ENCODE results near the gene TIMM10B. TPM values are rescaled to one million over a fixed set of nuclear protein-coding genes. Genes with fewer than 3 reads are reported as not detected.

Gene TIMM10B
- total and polyA plus RNA-seq, 2 of the 13 experiments (the other 11 are each of a cell fraction or from before 2014, with no cell fraction given): 34.9 to 39.5 TPM

DNA sequence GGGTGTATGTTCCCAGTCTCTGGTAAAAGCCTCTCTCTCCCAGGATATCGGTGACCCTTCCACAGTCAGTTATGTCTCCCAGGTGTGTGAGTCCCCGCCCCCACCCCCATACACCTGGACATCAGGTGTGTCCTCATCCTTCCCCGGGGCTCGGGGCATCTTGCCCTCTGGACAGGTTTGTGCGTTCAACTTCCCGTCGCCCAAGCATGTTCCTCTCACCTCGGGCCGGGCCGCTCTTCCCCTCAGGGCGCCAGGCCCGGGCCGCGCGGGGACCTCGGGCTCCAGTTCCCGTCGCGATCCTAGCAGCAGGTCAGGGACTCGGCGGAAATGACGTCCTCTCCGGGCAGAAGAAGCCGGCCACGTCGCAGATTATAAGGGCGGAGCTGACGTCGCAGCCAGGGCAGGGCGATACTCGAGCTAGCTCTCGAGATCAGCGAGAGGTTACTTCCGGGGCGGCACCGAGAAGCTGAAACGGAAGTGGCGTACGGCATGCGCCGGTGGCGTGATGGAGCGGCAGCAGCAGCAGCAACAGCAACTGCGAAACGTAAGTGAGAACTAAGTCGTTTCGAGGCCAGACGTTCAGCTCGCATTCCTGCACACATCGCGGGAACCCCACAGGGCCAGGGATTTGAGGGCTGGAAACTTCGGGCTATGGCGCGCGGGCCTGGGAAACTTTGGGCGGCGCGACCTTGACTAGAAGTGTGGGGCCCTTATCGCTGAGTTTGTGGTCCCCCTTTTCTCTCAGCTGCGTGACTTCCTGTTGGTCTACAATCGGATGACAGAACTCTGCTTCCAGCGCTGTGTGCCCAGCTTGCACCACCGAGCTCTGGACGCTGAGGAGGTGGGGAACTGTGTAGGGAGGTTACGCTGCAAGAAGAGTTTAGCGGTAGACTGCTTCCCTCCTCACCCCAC, at the start of gene TIMM10B, which contains the start of gene ARFIP2 (continued):
- TF ChIP-seq, protein P1, sequence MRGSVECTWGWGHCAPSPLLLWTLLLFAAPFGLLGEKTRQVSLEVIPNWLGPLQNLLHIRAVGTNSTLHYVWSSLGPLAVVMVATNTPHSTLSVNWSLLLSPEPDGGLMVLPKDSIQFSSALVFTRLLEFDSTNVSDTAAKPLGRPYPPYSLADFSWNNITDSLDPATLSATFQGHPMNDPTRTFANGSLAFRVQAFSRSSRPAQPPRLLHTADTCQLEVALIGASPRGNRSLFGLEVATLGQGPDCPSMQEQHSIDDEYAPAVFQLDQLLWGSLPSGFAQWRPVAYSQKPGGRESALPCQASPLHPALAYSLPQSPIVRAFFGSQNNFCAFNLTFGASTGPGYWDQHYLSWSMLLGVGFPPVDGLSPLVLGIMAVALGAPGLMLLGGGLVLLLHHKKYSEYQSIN (CRISPR knock-in tag; IDR thresholded peaks at IDR 0.05; ENCODE audit: borderline replicate concordance): no peak
- TF ChIP-seq AHR (CRISPR knock-in tag; IDR thresholded peaks at IDR 0.05): no peak; the same call in 1 of the 2 replicates
- peak; percentile 73 for TF ChIP-seq RXRA (CRISPR knock-in tag; IDR thresholded peaks at IDR 0.05)
- peak; percentile 74 for TF ChIP-seq RBM39 (IDR thresholded peaks at IDR 0.05; ENCODE audit: low read depth, low read length, poor library complexity, severe bottlenecking)
- peak; percentile 67 for TF ChIP-seq ZNF589 (CRISPR knock-in tag; conservative IDR thresholded peaks at IDR 0.05)
- no peak for TF ChIP-seq MIER2 (CRISPR knock-in tag; IDR thresholded peaks at IDR 0.05)
- TF ChIP-seq ELF1 (CRISPR knock-in tag; IDR thresholded peaks at IDR 0.05): peak; percentile 95
- peak; percentile 62; the same call in 1 of the 2 replicates for TF ChIP-seq ZNF430 (CRISPR knock-in tag; IDR thresholded peaks at IDR 0.05)
- TF ChIP-seq, protein P2, sequence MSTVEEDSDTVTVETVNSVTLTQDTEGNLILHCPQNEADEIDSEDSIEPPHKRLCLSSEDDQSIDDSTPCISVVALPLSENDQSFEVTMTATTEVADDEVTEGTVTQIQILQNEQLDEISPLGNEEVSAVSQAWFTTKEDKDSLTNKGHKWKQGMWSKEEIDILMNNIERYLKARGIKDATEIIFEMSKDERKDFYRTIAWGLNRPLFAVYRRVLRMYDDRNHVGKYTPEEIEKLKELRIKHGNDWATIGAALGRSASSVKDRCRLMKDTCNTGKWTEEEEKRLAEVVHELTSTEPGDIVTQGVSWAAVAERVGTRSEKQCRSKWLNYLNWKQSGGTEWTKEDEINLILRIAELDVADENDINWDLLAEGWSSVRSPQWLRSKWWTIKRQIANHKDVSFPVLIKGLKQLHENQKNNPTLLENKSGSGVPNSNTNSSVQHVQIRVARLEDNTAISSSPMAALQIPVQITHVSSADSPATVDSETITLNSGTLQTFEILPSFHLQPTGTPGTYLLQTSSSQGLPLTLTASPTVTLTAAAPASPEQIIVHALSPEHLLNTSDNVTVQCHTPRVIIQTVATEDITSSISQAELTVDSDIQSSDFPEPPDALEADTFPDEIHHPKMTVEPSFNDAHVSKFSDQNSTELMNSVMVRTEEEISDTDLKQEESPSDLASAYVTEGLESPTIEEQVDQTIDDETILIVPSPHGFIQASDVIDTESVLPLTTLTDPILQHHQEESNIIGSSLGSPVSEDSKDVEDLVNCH (CRISPR knock-in tag; IDR thresholded peaks at IDR 0.05): no peak
- no peak; the same call in 1 of the 2 replicates for TF ChIP-seq NFAT5 (CRISPR knock-in tag; IDR thresholded peaks at IDR 0.05)
- no peak for TF ChIP-seq ISX (CRISPR knock-in tag; conservative IDR thresholded peaks at IDR 0.05)
- TF ChIP-seq REXO4 (CRISPR knock-in tag; IDR thresholded peaks at IDR 0.05; ENCODE audit: borderline replicate concordance): no peak
- no peak for TF ChIP-seq EZH2 (conservative IDR thresholded peaks at IDR 0.05; ENCODE audit: low read depth, low read length)
- peak; percentile 81 for TF ChIP-seq CHD2 (IDR thresholded peaks at IDR 0.05; ENCODE audit: low read depth, low read length)
- TF ChIP-seq RFXAP (CRISPR knock-in tag; IDR thresholded peaks at IDR 0.05; ENCODE audit: borderline replicate concordance): peak; percentile 50; the same call in 1 of the 2 replicates
- TF ChIP-seq SMAD1 (CRISPR knock-in tag; IDR thresholded peaks at IDR 0.05; ENCODE audit: borderline replicate concordance, low read depth): peak; percentile 85; the same call in 1 of the 2 replicates
- no peak for TF ChIP-seq ZFYVE20 (CRISPR knock-in tag; IDR thresholded peaks at IDR 0.05; ENCODE audit: borderline replicate concordance, low read depth)
- TF ChIP-seq ZFAT (CRISPR knock-in tag; conservative IDR thresholded peaks at IDR 0.05): no peak
- TF ChIP-seq, protein P3, sequence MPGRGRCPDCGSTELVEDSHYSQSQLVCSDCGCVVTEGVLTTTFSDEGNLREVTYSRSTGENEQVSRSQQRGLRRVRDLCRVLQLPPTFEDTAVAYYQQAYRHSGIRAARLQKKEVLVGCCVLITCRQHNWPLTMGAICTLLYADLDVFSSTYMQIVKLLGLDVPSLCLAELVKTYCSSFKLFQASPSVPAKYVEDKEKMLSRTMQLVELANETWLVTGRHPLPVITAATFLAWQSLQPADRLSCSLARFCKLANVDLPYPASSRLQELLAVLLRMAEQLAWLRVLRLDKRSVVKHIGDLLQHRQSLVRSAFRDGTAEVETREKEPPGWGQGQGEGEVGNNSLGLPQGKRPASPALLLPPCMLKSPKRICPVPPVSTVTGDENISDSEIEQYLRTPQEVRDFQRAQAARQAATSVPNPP (CRISPR knock-in tag; IDR thresholded peaks at IDR 0.05): peak; percentile 49; the same call in 1 of the 2 replicates
